Gastrocnemius medialis (tissue), 4 donors: ENCODE measurements around the gene GRM8. TPM values are rescaled to one million over a fixed set of nuclear protein-coding genes. Genes with fewer than 3 reads are reported as not detected.

Source experiments
- ATAC-seq, 2 donors: fragments of 150-250 bp; one replicate each; pipeline ENCODE4 v1.9.1; 2016
- DNase-seq, 2 donors: peaks; one replicate each; pipeline ENCODE4 v3.0.0-alpha.2; 2019
- H3K27ac ChIP-seq, 4 donors: fragments of 200-600 bp; sonication (generic); 1 replicate in 1 of 4; 2 replicates in 3 of 4; pipeline ENCODE4 v1.5.1; 2016 to 2018; ENCODE audit warnings: mild to moderate bottlenecking in 2 of 4, moderate library complexity in 1 of 4
- H3K27me3 ChIP-seq, 3 donors: fragments of 200-600 bp; sonication (generic) in 2 of 3; 1 replicate in 1 of 3; 2 replicates in 2 of 3; pipeline versions ENCODE4 v1.5.1 to v1.6.0; 2016 to 2019; ENCODE audit warnings: mild to moderate bottlenecking in 1 of 3, moderate library complexity in 1 of 3
- H3K36me3 ChIP-seq, 2 donors: fragments of 200-600 bp; sonication (generic) in 1 of 2; one replicate each; pipeline ENCODE4 v1.5.1; 2017 to 2018
- H3K4me1 ChIP-seq, 2 donors: fragments of 200-600 bp; sonication (generic) in 1 of 2; one replicate each; pipeline ENCODE4 v1.5.1; 2016 to 2017; ENCODE audit warnings: mild to moderate bottlenecking in 2 of 2
- H3K4me3 ChIP-seq, 4 donors: fragments of 200-600 bp; sonication (generic) in 3 of 4; 1 replicate in 1 of 4; 2 replicates in 3 of 4; pipeline ENCODE4 v1.5.1; 2016 to 2019; ENCODE audit warnings: mild to moderate bottlenecking in 2 of 4
- H3K9me3 ChIP-seq, 3 donors: fragments of 200-600 bp; sonication (generic) in 2 of 3; 1 replicate in 1 of 3; 2 replicates in 2 of 3; pipeline ENCODE4 v1.5.1; 2016 to 2019
- CTCF ChIP-seq, 5 experiments: fragments of 450-650 bp in 3 of 5; fragments of 200-600 bp in 2 of 5; sonication (generic) in 2 of 5; IDR thresholded peaks in 4 of 5; conservative IDR thresholded peaks in 1 of 5; 1 replicate in 4 of 5; 2 replicates in 1 of 5; pipeline ENCODE4 v1.5.1; 2016 to 2019; ENCODE audit warnings: antibody characterized with exemption in 5 of 5, mild to moderate bottlenecking in 3 of 5, moderate library complexity in 3 of 5
- POLR2A ChIP-seq, 2 donors: fragments of 450-650 bp; IDR thresholded peaks; one replicate each; pipeline ENCODE4 v1.6.1; 2017; ENCODE audit warnings: antibody characterized with exemption in 2 of 2, mild to moderate bottlenecking in 2 of 2, moderate library complexity in 2 of 2
- in situ Hi-C, 4 donors: fragments of 200-750 bp; cut with MboI; loops; one replicate each; pipeline versions ENCODE4 v1.15.0 to v1.8.0; 2017; ENCODE audit warnings: low sequenced_read_pairs in 4 of 4
- intact Hi-C: fragments of 100-400 bp; cut with DNase I; formaldehyde crosslinking; loops from one replicate; pipeline ENCODE4 v1.15.1; 2023; ENCODE audit warnings: low total_unique reads
- total RNA-seq, 4 donors: library from RNA; depleted of rRNA; stranded (reverse); fragments of >200 nt; gene quantifications; one replicate each; pipeline versions ENCODE4 v1.1.0 to v1.2.3, GENCODE V29; 2016

Gene GRM8
- total RNA-seq, 4 donors from 2014 or later, result not detected

GRCh38 chr7:126570845-126571244 lies 681.9 kb downstream of the GRM8 start:
- in situ Hi-C loops, result no loop called here

GRCh38 chr7:126569402-126569801 lies 683.3 kb downstream of the GRM8 start:
- no peak for ATAC-seq

More at GRCh38 chr7:126570845-126571244, 681.9 kb downstream of the GRM8 start:
- no peaks in the 10 kb centered on the region for H3K27me3 ChIP-seq
- TF ChIP-seq CTCF (IDR thresholded peaks at IDR 0.05 in 4 of 5, conservative IDR thresholded peaks at IDR 0.05 in 1 of 5) (no peak), POLR2A (IDR thresholded peaks at IDR 0.05) (no peak)
- no peak for ATAC-seq
- H3K36me3 ChIP-seq, result no peaks in the 10 kb centered on the region
- no peaks in the 10 kb centered on the region for H3K4me1 ChIP-seq
- DNase-seq, result no peak
- no peak overlapping the region for H3K27ac ChIP-seq
- intact Hi-C loops, result no loop called here
- no peak overlapping the region for H3K4me3 ChIP-seq
- no peaks in the 10 kb centered on the region for H3K9me3 ChIP-seq

GRCh38 chr7:126557271-126557670 lies 695.5 kb downstream of the GRM8 start:
- ATAC-seq, result no peak
- Histone ChIP-seq H3K27me3 (no peaks in the 10 kb centered on the region), H3K27ac (no peak overlapping the region), H3K4me3 (no peak overlapping the region), H3K36me3 (no peaks in the 10 kb centered on the region), H3K4me1 (no peaks in the 10 kb centered on the region), H3K9me3 (no peaks in the 10 kb centered on the region)
- in situ Hi-C loops (no loop called here), intact Hi-C loops (no loop called here)
- DNase-seq, result no peak
- no peak for TF ChIP-seq POLR2A (IDR thresholded peaks at IDR 0.05)
- no peak for TF ChIP-seq CTCF (IDR thresholded peaks at IDR 0.05 in 4 of 5, conservative IDR thresholded peaks at IDR 0.05 in 1 of 5)

More at GRCh38 chr7:126569402-126569801, 683.3 kb downstream of the GRM8 start:
- Histone ChIP-seq H3K4me1 (no peaks in the 10 kb centered on the region), H3K36me3 (no peaks in the 10 kb centered on the region), H3K4me3 (no peak overlapping the region), H3K9me3 (no peaks in the 10 kb centered on the region), H3K27me3 (no peaks in the 10 kb centered on the region), H3K27ac (no peak overlapping the region)
- intact Hi-C loops (no loop called here), in situ Hi-C loops (no loop called here)
- TF ChIP-seq POLR2A (IDR thresholded peaks at IDR 0.05) (no peak), CTCF (IDR thresholded peaks at IDR 0.05 in 4 of 5, conservative IDR thresholded peaks at IDR 0.05 in 1 of 5) (no peak)
- DNase-seq, result no peak

- H3K4me1 ChIP-seq, result no peaks in the 10 kb centered on the region
- in situ Hi-C loops, result no loop called here
- H3K27me3 ChIP-seq, result no peaks in the 10 kb centered on the region
- H3K9me3 ChIP-seq, result no peaks in the 10 kb centered on the region
- intact Hi-C loops, result no loop called here
- no peak overlapping the region for H3K4me3 ChIP-seq
- no peak for DNase-seq
- H3K27ac ChIP-seq, result no peak overlapping the region
- ATAC-seq, result no peak
- TF ChIP-seq CTCF (IDR thresholded peaks at IDR 0.05 in 4 of 5, conservative IDR thresholded peaks at IDR 0.05 in 1 of 5), result no peak
- no peak for TF ChIP-seq POLR2A (IDR thresholded peaks at IDR 0.05)
- H3K36me3 ChIP-seq, result no peaks in the 10 kb centered on the region
These were observed 711.3 kb downstream of the GRM8 start for GRCh38 chr7:126541406-126541805.

GRCh38 chr7:126535176-126535575 lies 717.6 kb downstream of the GRM8 start:
- Histone ChIP-seq H3K9me3 (no peaks in the 10 kb centered on the region), H3K4me3 (no peak overlapping the region), H3K36me3 (no peaks in the 10 kb centered on the region), H3K27ac (no peak overlapping the region), H3K27me3 (no peaks in the 10 kb centered on the region), H3K4me1 (no peaks in the 10 kb centered on the region)
- DNase-seq (no peak), ATAC-seq (no peak)
- TF ChIP-seq POLR2A (IDR thresholded peaks at IDR 0.05) (no peak), CTCF (IDR thresholded peaks at IDR 0.05 in 4 of 5, conservative IDR thresholded peaks at IDR 0.05 in 1 of 5) (no peak)
- intact Hi-C loops (no loop called here), in situ Hi-C loops (no loop called here)
